Activated CD4-positive, alpha-beta T cell treated with anti-CD3 and anti-CD28 coated beads, Interleukin-2, amount 50 U/mL, for 4 hours (primary cell): ENCODE results near the gene SFI1.
"Not testable (repeated sequence)": the region's sequence is repeated elsewhere in the genome, so short reads cannot be mapped to it uniquely, and the experiment has no call there.

Source experiments
- DNase-seq, 2 experiments: peaks; one replicate each; pipeline ENCODE4 v3.0.0-alpha.2; 2020

The SFI1 gene

GRCh38 chr22:31491218-31491962 is 4.9 kb upstream of the SFI1 start:
- DNase-seq, result no peak

GRCh38 chr22:31492151-31492550 is 4.2 kb upstream of the SFI1 start:
- DNase-seq, result no peak

- not testable (repeated sequence) for DNase-seq
These were observed 3.0 kb upstream of the SFI1 start for GRCh38 chr22:31493355-31493754.

GRCh38 chr22:31495343-31495742 is 993 bp upstream of the SFI1 start:
- DNase-seq, result no peak

GRCh38 chr22:31496735-31497146 is 405 bp downstream of the SFI1 start:
- peak; percentile 18 to 22 for DNase-seq

GRCh38 chr22:31497148-31497938 is 1.0 kb downstream of the SFI1 start:
- no peak for DNase-seq

- no peak for DNase-seq
These were observed 5.4 kb downstream of the SFI1 start for GRCh38 chr22:31501738-31502137.

GRCh38 chr22:31503211-31503964 is 7.1 kb downstream of the SFI1 start:
- DNase-seq, result no peak

GRCh38 chr22:31504282-31504681 is 7.9 kb downstream of the SFI1 start:
- DNase-seq, result no peak

- not testable (repeated sequence) for DNase-seq
These were observed 11.2 kb downstream of the SFI1 start for GRCh38 chr22:31507517-31507916.

- no peak for DNase-seq
These were observed 12.2 kb downstream of the SFI1 start for GRCh38 chr22:31508536-31508935.

- no peak for DNase-seq
These were observed 12.9 kb downstream of the SFI1 start for GRCh38 chr22:31509061-31509762.

- no peak for DNase-seq
These were observed 23.7 kb downstream of the SFI1 start for GRCh38 chr22:31520051-31520450.

GRCh38 chr22:31524132-31524531 is 27.8 kb downstream of the SFI1 start:
- DNase-seq, result not testable (repeated sequence)

- peak; percentile 9 to 11 for DNase-seq
These were observed 29.9 kb downstream of the SFI1 start for GRCh38 chr22:31526270-31526669.

- DNase-seq, result no peak
These were observed 34.5 kb downstream of the SFI1 start for GRCh38 chr22:31530823-31531195.

- no peak for DNase-seq
These were observed 35.7 kb downstream of the SFI1 start for GRCh38 chr22:31532060-31532459.

- no peak for DNase-seq
These were observed 37.0 kb downstream of the SFI1 start for GRCh38 chr22:31533374-31533773.

- no peak for DNase-seq
These were observed 40.7 kb downstream of the SFI1 start for GRCh38 chr22:31537019-31537535.

- no peak for DNase-seq
These were observed 42.5 kb downstream of the SFI1 start for GRCh38 chr22:31538815-31539214.

- DNase-seq, result not testable (repeated sequence)
These were observed 43.8 kb downstream of the SFI1 start for GRCh38 chr22:31540166-31540565.

GRCh38 chr22:31540966-31541365 is 44.6 kb downstream of the SFI1 start:
- no peak for DNase-seq
